ENCODE results near the gene TGFBR2. TPM values are rescaled to one million over a fixed set of nuclear protein-coding genes. Genes with fewer than 3 reads are reported as not detected.

Gene TGFBR2
- total RNA-seq, 1 experiment from 2014 or later: 103 TPM

- H3K4me3 Mint-ChIP-seq (ENCODE audit: unreplicated experiment): peak overlapping the region; percentile 31
- no TSS peak for BruUV-seq (replicated peaks)
- TF ChIP-seq, protein P1, sequence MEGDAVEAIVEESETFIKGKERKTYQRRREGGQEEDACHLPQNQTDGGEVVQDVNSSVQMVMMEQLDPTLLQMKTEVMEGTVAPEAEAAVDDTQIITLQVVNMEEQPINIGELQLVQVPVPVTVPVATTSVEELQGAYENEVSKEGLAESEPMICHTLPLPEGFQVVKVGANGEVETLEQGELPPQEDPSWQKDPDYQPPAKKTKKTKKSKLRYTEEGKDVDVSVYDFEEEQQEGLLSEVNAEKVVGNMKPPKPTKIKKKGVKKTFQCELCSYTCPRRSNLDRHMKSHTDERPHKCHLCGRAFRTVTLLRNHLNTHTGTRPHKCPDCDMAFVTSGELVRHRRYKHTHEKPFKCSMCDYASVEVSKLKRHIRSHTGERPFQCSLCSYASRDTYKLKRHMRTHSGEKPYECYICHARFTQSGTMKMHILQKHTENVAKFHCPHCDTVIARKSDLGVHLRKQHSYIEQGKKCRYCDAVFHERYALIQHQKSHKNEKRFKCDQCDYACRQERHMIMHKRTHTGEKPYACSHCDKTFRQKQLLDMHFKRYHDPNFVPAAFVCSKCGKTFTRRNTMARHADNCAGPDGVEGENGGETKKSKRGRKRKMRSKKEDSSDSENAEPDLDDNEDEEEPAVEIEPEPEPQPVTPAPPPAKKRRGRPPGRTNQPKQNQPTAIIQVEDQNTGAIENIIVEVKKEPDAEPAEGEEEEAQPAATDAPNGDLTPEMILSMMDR (IDR thresholded peaks at IDR 0.05; ENCODE audit: unreplicated experiment): no peak
- CTCF ChIA-PET: interaction anchor here (1.0 kb wide), 1 partner anchor 8 kb away, joined by 3 read pairs; no protein-coding TSS in a partner anchor
- no peak overlapping the region for H3K27ac Mint-ChIP-seq (ENCODE audit: low read depth, unreplicated experiment)
- no peak for DNase-seq (ENCODE audit: unreplicated experiment)
- peaks cover 83% of the 10 kb centered on the region for H3K4me1 Mint-ChIP-seq (ENCODE audit: insufficient read depth, unreplicated experiment)
- no peaks in the 10 kb centered on the region for H3K27me3 Mint-ChIP-seq (ENCODE audit: insufficient read depth, unreplicated experiment)
- no peaks in the 10 kb centered on the region for H3K9me3 Mint-ChIP-seq (ENCODE audit: unreplicated experiment)
- intact Hi-C loops (cut with micrococcal nuclease): no loop called here
- POLR2A ChIA-PET: interaction anchor here (0.6 to 11.7 kb wide), 6 partner anchors 10 to 93 kb away, joined by 3 to 190 read pairs (median 6); no protein-coding TSS in a partner anchor
- peaks cover 48% of the 10 kb centered on the region for H3K36me3 Mint-ChIP-seq (ENCODE audit: insufficient read depth, unreplicated experiment)
Measured at GRCh38 chr3:30614373-30614772, 8.0 kb downstream of the TGFBR2 start.

DNA sequence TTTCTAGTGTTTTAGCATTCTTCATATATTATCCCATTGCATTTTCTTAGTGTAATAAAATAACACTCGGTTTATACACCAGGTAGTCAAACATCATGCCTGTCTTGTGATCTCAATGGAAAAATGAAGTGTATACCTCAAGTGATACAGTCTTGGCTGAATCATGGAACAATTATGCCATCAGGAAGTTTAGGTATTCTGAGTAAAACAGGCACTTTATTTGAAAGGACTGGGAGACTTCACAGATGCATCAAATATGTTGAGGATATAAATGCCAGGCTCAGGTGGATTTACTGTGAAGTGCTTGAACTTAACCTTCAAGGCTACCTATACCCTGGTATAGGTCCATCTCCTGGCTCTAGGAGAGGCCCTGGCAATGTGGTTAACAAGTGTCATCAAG, 8.5 kb downstream of the TGFBR2 start:
- no TSS peak for BruUV-seq (replicated peaks)
- no peaks in the 10 kb centered on the region for H3K27me3 Mint-ChIP-seq (ENCODE audit: insufficient read depth, unreplicated experiment)
- H3K4me1 Mint-ChIP-seq (ENCODE audit: insufficient read depth, unreplicated experiment): peaks cover 83% of the 10 kb centered on the region
- ChIA-PET CTCF (interaction anchor here (0.5 to 1.4 kb wide), 5 partner anchors 8 to 42 kb away, joined by 3 read pairs; no protein-coding TSS in a partner anchor), POLR2A (interaction anchor here (0.5 to 11.7 kb wide), 8 partner anchors 7 to 269 kb away, joined by 3 to 190 read pairs (median 4); partner anchors contain the start of gene TGFBR2)
- H3K4me3 Mint-ChIP-seq (ENCODE audit: unreplicated experiment): no peak overlapping the region
- DNase-seq (ENCODE audit: unreplicated experiment): no peak
- H3K9me3 Mint-ChIP-seq (ENCODE audit: unreplicated experiment): no peaks in the 10 kb centered on the region
- intact Hi-C loops (cut with micrococcal nuclease): no loop called here
- TF ChIP-seq, protein P1 (IDR thresholded peaks at IDR 0.05; ENCODE audit: unreplicated experiment): no peak
- H3K36me3 Mint-ChIP-seq (ENCODE audit: insufficient read depth, unreplicated experiment): peaks cover 48% of the 10 kb centered on the region
- no peak overlapping the region for H3K27ac Mint-ChIP-seq (ENCODE audit: low read depth, unreplicated experiment)

GRCh38 chr3:30615615-30616346, 9.4 kb downstream of the TGFBR2 start:
- DNase-seq (ENCODE audit: unreplicated experiment): no peak
- Mint-ChIP-seq H3K27me3 (ENCODE audit: insufficient read depth, unreplicated experiment) (no peaks in the 10 kb centered on the region), H3K4me3 (ENCODE audit: unreplicated experiment) (no peak overlapping the region), H3K4me1 (ENCODE audit: insufficient read depth, unreplicated experiment) (peaks cover 84% of the 10 kb centered on the region), H3K9me3 (ENCODE audit: unreplicated experiment) (no peaks in the 10 kb centered on the region), H3K27ac (ENCODE audit: low read depth, unreplicated experiment) (peak overlapping the region; percentile 21), H3K36me3 (ENCODE audit: insufficient read depth, unreplicated experiment) (peaks cover 55% of the 10 kb centered on the region)
- TF ChIP-seq, protein P1 (IDR thresholded peaks at IDR 0.05; ENCODE audit: unreplicated experiment): no peak
- intact Hi-C loops (cut with micrococcal nuclease): no loop called here
- BruUV-seq (replicated peaks): no TSS peak
- POLR2A ChIA-PET: interaction anchor here (0.5 to 11.7 kb wide), 8 partner anchors 8 to 270 kb away, joined by 3 to 190 read pairs (median 4); partner anchors contain the start of gene TGFBR2
- CTCF ChIA-PET: interaction anchor here (0.5 to 1.4 kb wide), 7 partner anchors 9 to 148 kb away, joined by 3 read pairs; no protein-coding TSS in a partner anchor

DNA sequence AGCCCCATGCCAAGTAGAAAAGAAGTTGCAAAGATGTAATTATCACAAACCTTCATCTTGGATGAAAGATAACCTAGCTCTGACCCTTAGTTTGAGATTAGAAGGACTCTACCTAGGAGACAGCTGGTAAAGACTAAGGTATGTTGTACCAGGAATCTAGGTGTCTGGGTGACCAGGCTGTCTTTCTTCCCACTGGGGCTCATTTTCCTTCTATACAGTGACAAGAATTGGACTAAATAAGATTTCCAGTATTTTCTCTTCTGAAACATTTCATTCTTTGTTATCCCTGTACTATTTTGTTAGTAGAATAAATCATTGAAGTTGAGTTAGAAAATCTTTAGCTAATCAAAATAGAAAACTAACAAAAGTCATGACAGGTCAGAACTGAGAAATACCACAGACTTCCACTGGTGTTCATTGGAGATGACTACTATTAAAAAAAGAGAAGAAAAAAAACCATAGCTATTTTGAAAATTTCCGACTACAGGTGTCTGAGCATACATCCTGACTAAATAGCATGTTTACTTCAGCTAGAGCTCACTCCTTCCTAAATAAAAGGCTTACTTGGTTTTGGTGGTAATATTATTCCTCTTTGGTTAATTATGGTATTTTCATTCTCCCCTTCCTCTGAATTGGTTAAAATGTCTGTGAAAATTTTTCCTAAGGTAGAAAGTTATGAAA, 10.1 kb downstream of the TGFBR2 start:
- CTCF ChIA-PET: interaction anchor here (0.6 to 1.4 kb wide), 5 partner anchors 8 to 149 kb away, joined by 3 to 4 read pairs (median 3); no protein-coding TSS in a partner anchor
- intact Hi-C loops (cut with micrococcal nuclease): no loop called here
- POLR2A ChIA-PET: interaction anchor here (0.6 to 11.7 kb wide), 5 partner anchors 8 to 527 kb away, joined by 3 to 190 read pairs (median 22); partner anchors contain the start of gene TGFBR2
- Mint-ChIP-seq H3K27me3 (ENCODE audit: insufficient read depth, unreplicated experiment) (no peaks in the 10 kb centered on the region), H3K27ac (ENCODE audit: low read depth, unreplicated experiment) (peak overlapping the region; percentile 21), H3K36me3 (ENCODE audit: insufficient read depth, unreplicated experiment) (peaks cover 62% of the 10 kb centered on the region), H3K9me3 (ENCODE audit: unreplicated experiment) (no peaks in the 10 kb centered on the region), H3K4me3 (ENCODE audit: unreplicated experiment) (no peak overlapping the region), H3K4me1 (ENCODE audit: insufficient read depth, unreplicated experiment) (peaks cover 82% of the 10 kb centered on the region)
- no TSS peak for BruUV-seq (replicated peaks)
- no peak for DNase-seq (ENCODE audit: unreplicated experiment)
- TF ChIP-seq, protein P1 (IDR thresholded peaks at IDR 0.05; ENCODE audit: unreplicated experiment): no peak

All from MCF 10A (cell line).